GM12878 (cell line): Measurements from ENCODE around the gene WSCD1. TPM values are rescaled to one million over a fixed set of nuclear protein-coding genes. Genes with fewer than 3 reads are reported as not detected.

ENCODE experiments used
- ATAC-seq: fragments of 200-7000 bp; cut with Tn5 transposase; 3 replicates; pipeline ENCODE4 v1.9.1; 2020; ENCODE audit warnings: mild to moderate bottlenecking, moderate library complexity
- BruUV-seq: library from RNA; stranded (reverse); fragments of 400-500 nt; replicated peaks from 2 replicates; lab custom pipeline; 2021; lab: Mats Ljungman, UMichigan
- CTCF ChIA-PET: fragments of 300-600 bp; sonication (Branson Sonifier 250); formaldehyde crosslinking; extraction: SDS; loops from one replicate; lab custom pipeline; 2021; ENCODE audit warnings: inconsistent platforms; lab: Yijun Ruan, JAX
- POLR2A ChIA-PET: fragments of 350-600 bp; formaldehyde crosslinking; extraction: SDS; loops from one replicate; lab custom pipeline; 2021; ENCODE audit warnings: inconsistent platforms; lab: Charles Lee
- RAD21 ChIA-PET: fragments of 300-600 bp; sonication (Branson Sonifier 250); formaldehyde crosslinking; loops from one replicate; lab custom pipeline; 2023; ENCODE audit warnings: antibody characterized with exemption; ENCODE audit not compliant: unreplicated experiment; lab: Charles Lee
- SMC1A ChIA-PET: fragments of 300-600 bp; sonication (Branson Sonifier 250); formaldehyde crosslinking; loops from one replicate; lab custom pipeline; 2023; ENCODE audit not compliant: unreplicated experiment, uncharacterized antibody; lab: Charles Lee
- DNase-seq: peaks from one replicate; pipeline ENCODE4 v3.0.0-alpha.2; 2011; ENCODE audit warnings: low read depth, low spot score
- FAIRE-seq: peaks from 3 replicates; lab custom pipeline; 2011; peaks lifted over from hg19 to GRCh38; lab: Jason Lieb, UNC
- H2AFZ ChIP-seq: 2 replicates; pipeline ENCODE4 v1.6.0; 2011; ENCODE audit warnings: low read depth, low read length, control low read depth; ENCODE audit not compliant: control insufficient read depth
- H3K27ac ChIP-seq: 2 replicates; pipeline ENCODE4 v1.5.1; 2011; ENCODE audit warnings: control low read depth; ENCODE audit not compliant: control insufficient read depth, insufficient read depth
- H3K27me3 ChIP-seq, 2 experiments: replicated peaks in 1 of 2; 2 replicates each; pipeline versions ENCODE4 v1.6.0 to v1.6.1; 2011; ENCODE audit warnings: low read length in 1 of 2; ENCODE audit not compliant: control insufficient read depth in 2 of 2, insufficient read depth in 2 of 2
- H3K36me3 ChIP-seq, 2 experiments: 2 replicates each; pipeline ENCODE4 v1.5.1; 2011; ENCODE audit warnings: low read length in 1 of 2; ENCODE audit not compliant: control insufficient read depth in 2 of 2, insufficient read depth in 2 of 2
- H3K4me1 ChIP-seq: 2 replicates; pipeline ENCODE4 v1.6.1; 2011; ENCODE audit warnings: mild to moderate bottlenecking, low read length, moderate library complexity, mixed read lengths; ENCODE audit not compliant: control insufficient read depth, insufficient read depth
- H3K4me2 ChIP-seq: 2 replicates; pipeline ENCODE4 v1.6.0; 2011; ENCODE audit warnings: control low read depth; ENCODE audit not compliant: control insufficient read depth, insufficient read depth
- H3K4me3 ChIP-seq: fragments of 200-600 bp; sonication (generic); 2 replicates; pipeline ENCODE4 v1.5.1; 2016
- H3K79me2 ChIP-seq: 2 replicates; pipeline ENCODE4 v1.6.0; 2011; ENCODE audit warnings: low read length; ENCODE audit not compliant: control insufficient read depth, insufficient read depth
- H3K9ac ChIP-seq: 2 replicates; pipeline ENCODE4 v1.8.0; 2011; ENCODE audit warnings: low read length, control low read depth, mixed read lengths; ENCODE audit not compliant: control insufficient read depth, insufficient read depth
- H3K9me3 ChIP-seq: replicated peaks from 3 replicates; pipeline ENCODE4 v1.5.1; 2011; ENCODE audit warnings: mild to moderate bottlenecking, low read length; ENCODE audit not compliant: control insufficient read depth, insufficient read depth
- H4K20me1 ChIP-seq: 2 replicates; pipeline ENCODE4 v1.6.0; 2011; ENCODE audit not compliant: control insufficient read depth, insufficient read depth
- BRCA1 ChIP-seq: IDR thresholded peaks from 2 replicates; pipeline ENCODE4 v1.6.1; 2011; ENCODE audit warnings: low read depth, low read length, improper control_type of control experiment
- EGR1 ChIP-seq, 2 experiments: IDR thresholded peaks; 1 replicate in 1 of 2; 2 replicates in 1 of 2; pipeline ENCODE4 v1.6.1; 2011 to 2012; ENCODE audit warnings: low read depth in 2 of 2, low read length in 2 of 2, borderline replicate concordance in 1 of 2, mild to moderate bottlenecking in 1 of 2, moderate library complexity in 1 of 2
- GATAD2B ChIP-seq: fragments of 450-650 bp; conservative IDR thresholded peaks from 2 replicates; pipeline ENCODE4 v1.6.1; 2017; ENCODE audit warnings: low read depth, mild to moderate bottlenecking, moderate library complexity
- IRF4 ChIP-seq: IDR thresholded peaks from 2 replicates; pipeline ENCODE4 v1.6.1; 2011; ENCODE audit warnings: low read depth, low read length
- JUNB ChIP-seq: IDR thresholded peaks from 2 replicates; pipeline ENCODE4 v1.6.1; 2016; ENCODE audit warnings: antibody characterized with exemption, mild to moderate bottlenecking
- MEF2B ChIP-seq: fragments of 450-650 bp; IDR thresholded peaks from 2 replicates; pipeline ENCODE4 v1.6.1; 2018; ENCODE audit warnings: mild to moderate bottlenecking, moderate library complexity; ENCODE audit not compliant: partially characterized antibody, poor library complexity, severe bottlenecking
- MYC ChIP-seq: IDR thresholded peaks from 2 replicates; pipeline ENCODE4 v1.6.1; 2011; ENCODE audit warnings: mild to moderate bottlenecking, low read length, moderate library complexity, inconsistent platforms; ENCODE audit not compliant: insufficient read depth, insufficient replicate concordance, insufficient read length, severe bottlenecking
- NR2F1 ChIP-seq: fragments of 450-650 bp; conservative IDR thresholded peaks from 2 replicates; pipeline ENCODE4 v1.6.1; 2017; ENCODE audit warnings: mild to moderate bottlenecking
- SMARCA5 ChIP-seq: fragments of 450-650 bp; IDR thresholded peaks from 2 replicates; pipeline ENCODE4 v1.6.1; 2017; ENCODE audit warnings: mild to moderate bottlenecking
- ZSCAN29 ChIP-seq: fragments of 450-650 bp; IDR thresholded peaks from 2 replicates; pipeline ENCODE4 v1.6.1; 2017; ENCODE audit warnings: mild to moderate bottlenecking, moderate library complexity
- WGBS: methylation state at CpG from one replicate; pipeline ENCODE4 v1.1.6; 2016; ENCODE audit warnings: low lambda C conversion rate; ENCODE audit not compliant: insufficient replicate concordance, insufficient coverage; ENCODE audit errors: missing lambda C conversion rate; 5-methylcytosine and 5-hydroxymethylcytosine counted together
- in situ Hi-C: fragments of 300-500 bp; cut with MboI; formaldehyde crosslinking; loops from 9 replicates; pipeline ENCODE4 v1.14.3; 2018; ENCODE audit warnings: mixed read lengths
- intact Hi-C: fragments of 100-400 bp; cut with micrococcal nuclease; formaldehyde crosslinking; loops from one replicate; pipeline ENCODE4 v1.14.2; 2022; ENCODE audit not compliant: unreplicated experiment
- polyA plus RNA-seq, 11 experiments: library from polyadenylated mRNA; depleted of rRNA in 4 of 11; unstranded in 6 of 11; stranded (reverse) in 5 of 11; fragments of >200 nt; fragmentation: Nextera tagmentation in 4 of 11; fragmentation: Illumina TruSeq in 1 of 11; extraction: Ambion mirVana in 4 of 11; extraction: Trizol in 1 of 11; gene quantifications; 1 replicate in 1 of 11; 2 replicates in 10 of 11; pipeline versions ENCODE4 v1.2.1 to v1.2.3, GENCODE V29; 2011 to 2016; ENCODE audit warnings: inconsistent platforms in 2 of 11, missing spikeins in 2 of 11, low read depth in 1 of 11
- total RNA-seq, 4 experiments: library from RNA; depleted of rRNA in 3 of 4; stranded (reverse); fragments of >200 nt in 3 of 4; fragmentation: Illumina TruSeq in 1 of 4; extraction: Trizol in 1 of 4; gene quantifications; 2 replicates each; pipeline versions ENCODE4 v1.2.1 to v1.2.3, GENCODE V29; 2013 to 2021
- TF ChIP-seq, protein P1 (sequence below): fragments of 150-350 bp; IDR thresholded peaks from 2 replicates; pipeline ENCODE4 v1.6.1; 2014; ENCODE audit warnings: mild to moderate bottlenecking, low read depth, low read length
- TF ChIP-seq, protein P2 (sequence below): fragments of 450-650 bp; conservative IDR thresholded peaks from 2 replicates; pipeline ENCODE4 v1.6.1; 2017; ENCODE audit warnings: mild to moderate bottlenecking, moderate library complexity
- TF ChIP-seq, protein P3 (sequence below): fragments of 450-650 bp; IDR thresholded peaks from 2 replicates; pipeline ENCODE4 v1.6.1; 2018; ENCODE audit warnings: mild to moderate bottlenecking, low read depth, moderate library complexity; ENCODE audit not compliant: partially characterized antibody
- TF ChIP-seq, protein P4 (sequence below): fragments of 450-650 bp; IDR thresholded peaks from 2 replicates; pipeline ENCODE4 v1.6.1; 2017; ENCODE audit warnings: mild to moderate bottlenecking, moderate library complexity

Gene WSCD1
- total and polyA plus RNA-seq, 10 of the 15 experiments (the other 5 are each of a cell fraction or from before 2014, with no cell fraction given), result 0.01 to 0.16 TPM; not detected in 8

DNA sequence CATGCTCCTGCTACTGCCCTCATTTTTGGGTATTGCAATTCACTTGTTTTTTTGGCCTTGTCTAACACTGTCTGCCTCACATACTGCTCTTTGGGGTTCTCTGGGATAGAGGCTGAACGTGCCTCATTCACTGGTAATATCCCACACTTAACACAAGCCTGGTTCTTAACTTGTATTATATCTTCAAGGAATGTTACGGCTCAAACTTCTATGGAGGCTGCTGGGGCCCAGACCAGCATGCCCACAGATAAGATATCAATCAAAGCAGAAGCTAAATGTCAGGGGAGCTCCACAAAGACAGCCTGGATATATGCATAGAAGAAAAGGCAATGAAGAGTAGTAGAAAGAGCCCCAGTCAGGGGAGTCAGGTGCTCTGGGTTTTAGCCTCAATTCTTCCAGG lies 103.5 kb downstream of the WSCD1 start:
- no peak for FAIRE-seq
- no peaks in the 10 kb centered on the region for H4K20me1 ChIP-seq
- ChIA-PET CTCF (no interaction called here), POLR2A (no interaction called here), SMC1A (no interaction called here), RAD21 (no interaction called here)
- no peaks in the 10 kb centered on the region for H3K36me3 ChIP-seq
- H2AFZ ChIP-seq, result no peak overlapping the region
- no peaks in the 10 kb centered on the region for H3K4me1 ChIP-seq
- no TSS peak for BruUV-seq
- no peak overlapping the region for H3K27ac ChIP-seq
- H3K79me2 ChIP-seq, result no peaks in the 10 kb centered on the region
- in situ Hi-C loops (no loop called here), intact Hi-C loops (no loop called here)
- H3K9me3 ChIP-seq, result no peaks in the 10 kb centered on the region; the same call in 2 of the 3 replicates
- no peak overlapping the region for H3K4me3 ChIP-seq
- no peak for DNase-seq
- no peak overlapping the region for H3K9ac ChIP-seq
- no peak for ATAC-seq
- peaks cover 0 to 2% of the 10 kb centered on the region in 2 experiments; a peak in 2 of 4 replicates for H3K27me3 ChIP-seq
- WGBS, result 0% methylated on average over 2 of the region's 2 CpGs
- no peak overlapping the region for H3K4me2 ChIP-seq
- no peak for TF ChIP-seq JUNB
- TF ChIP-seq, protein P1, sequence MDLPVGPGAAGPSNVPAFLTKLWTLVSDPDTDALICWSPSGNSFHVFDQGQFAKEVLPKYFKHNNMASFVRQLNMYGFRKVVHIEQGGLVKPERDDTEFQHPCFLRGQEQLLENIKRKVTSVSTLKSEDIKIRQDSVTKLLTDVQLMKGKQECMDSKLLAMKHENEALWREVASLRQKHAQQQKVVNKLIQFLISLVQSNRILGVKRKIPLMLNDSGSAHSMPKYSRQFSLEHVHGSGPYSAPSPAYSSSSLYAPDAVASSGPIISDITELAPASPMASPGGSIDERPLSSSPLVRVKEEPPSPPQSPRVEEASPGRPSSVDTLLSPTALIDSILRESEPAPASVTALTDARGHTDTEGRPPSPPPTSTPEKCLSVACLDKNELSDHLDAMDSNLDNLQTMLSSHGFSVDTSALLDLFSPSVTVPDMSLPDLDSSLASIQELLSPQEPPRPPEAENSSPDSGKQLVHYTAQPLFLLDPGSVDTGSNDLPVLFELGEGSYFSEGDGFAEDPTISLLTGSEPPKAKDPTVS, result no peak
- TF ChIP-seq, protein P2, sequence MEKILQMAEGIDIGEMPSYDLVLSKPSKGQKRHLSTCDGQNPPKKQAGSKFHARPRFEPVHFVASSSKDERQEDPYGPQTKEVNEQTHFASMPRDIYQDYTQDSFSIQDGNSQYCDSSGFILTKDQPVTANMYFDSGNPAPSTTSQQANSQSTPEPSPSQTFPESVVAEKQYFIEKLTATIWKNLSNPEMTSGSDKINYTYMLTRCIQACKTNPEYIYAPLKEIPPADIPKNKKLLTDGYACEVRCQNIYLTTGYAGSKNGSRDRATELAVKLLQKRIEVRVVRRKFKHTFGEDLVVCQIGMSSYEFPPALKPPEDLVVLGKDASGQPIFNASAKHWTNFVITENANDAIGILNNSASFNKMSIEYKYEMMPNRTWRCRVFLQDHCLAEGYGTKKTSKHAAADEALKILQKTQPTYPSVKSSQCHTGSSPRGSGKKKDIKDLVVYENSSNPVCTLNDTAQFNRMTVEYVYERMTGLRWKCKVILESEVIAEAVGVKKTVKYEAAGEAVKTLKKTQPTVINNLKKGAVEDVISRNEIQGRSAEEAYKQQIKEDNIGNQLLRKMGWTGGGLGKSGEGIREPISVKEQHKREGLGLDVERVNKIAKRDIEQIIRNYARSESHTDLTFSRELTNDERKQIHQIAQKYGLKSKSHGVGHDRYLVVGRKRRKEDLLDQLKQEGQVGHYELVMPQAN, result no peak
- no peak for TF ChIP-seq BRCA1
- no peak for TF ChIP-seq EGR1 (IDR thresholded peaks at IDR 0.05; ENCODE audit: borderline replicate concordance in 1 of 2, low read depth in 2 of 2, low read length in 2 of 2)
- TF ChIP-seq, protein P3, sequence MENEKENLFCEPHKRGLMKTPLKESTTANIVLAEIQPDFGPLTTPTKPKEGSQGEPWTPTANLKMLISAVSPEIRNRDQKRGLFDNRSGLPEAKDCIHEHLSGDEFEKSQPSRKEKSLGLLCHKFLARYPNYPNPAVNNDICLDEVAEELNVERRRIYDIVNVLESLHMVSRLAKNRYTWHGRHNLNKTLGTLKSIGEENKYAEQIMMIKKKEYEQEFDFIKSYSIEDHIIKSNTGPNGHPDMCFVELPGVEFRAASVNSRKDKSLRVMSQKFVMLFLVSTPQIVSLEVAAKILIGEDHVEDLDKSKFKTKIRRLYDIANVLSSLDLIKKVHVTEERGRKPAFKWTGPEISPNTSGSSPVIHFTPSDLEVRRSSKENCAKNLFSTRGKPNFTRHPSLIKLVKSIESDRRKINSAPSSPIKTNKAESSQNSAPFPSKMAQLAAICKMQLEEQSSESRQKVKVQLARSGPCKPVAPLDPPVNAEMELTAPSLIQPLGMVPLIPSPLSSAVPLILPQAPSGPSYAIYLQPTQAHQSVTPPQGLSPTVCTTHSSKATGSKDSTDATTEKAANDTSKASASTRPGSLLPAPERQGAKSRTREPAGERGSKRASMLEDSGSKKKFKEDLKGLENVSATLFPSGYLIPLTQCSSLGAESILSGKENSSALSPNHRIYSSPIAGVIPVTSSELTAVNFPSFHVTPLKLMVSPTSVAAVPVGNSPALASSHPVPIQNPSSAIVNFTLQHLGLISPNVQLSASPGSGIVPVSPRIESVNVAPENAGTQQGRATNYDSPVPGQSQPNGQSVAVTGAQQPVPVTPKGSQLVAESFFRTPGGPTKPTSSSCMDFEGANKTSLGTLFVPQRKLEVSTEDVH, result no peak
- TF ChIP-seq NR2F1, result no peak
- TF ChIP-seq ZSCAN29, result no peak
- no peak for TF ChIP-seq GATAD2B
- no peak for TF ChIP-seq SMARCA5
- TF ChIP-seq IRF4, result no peak
- TF ChIP-seq, protein P4, sequence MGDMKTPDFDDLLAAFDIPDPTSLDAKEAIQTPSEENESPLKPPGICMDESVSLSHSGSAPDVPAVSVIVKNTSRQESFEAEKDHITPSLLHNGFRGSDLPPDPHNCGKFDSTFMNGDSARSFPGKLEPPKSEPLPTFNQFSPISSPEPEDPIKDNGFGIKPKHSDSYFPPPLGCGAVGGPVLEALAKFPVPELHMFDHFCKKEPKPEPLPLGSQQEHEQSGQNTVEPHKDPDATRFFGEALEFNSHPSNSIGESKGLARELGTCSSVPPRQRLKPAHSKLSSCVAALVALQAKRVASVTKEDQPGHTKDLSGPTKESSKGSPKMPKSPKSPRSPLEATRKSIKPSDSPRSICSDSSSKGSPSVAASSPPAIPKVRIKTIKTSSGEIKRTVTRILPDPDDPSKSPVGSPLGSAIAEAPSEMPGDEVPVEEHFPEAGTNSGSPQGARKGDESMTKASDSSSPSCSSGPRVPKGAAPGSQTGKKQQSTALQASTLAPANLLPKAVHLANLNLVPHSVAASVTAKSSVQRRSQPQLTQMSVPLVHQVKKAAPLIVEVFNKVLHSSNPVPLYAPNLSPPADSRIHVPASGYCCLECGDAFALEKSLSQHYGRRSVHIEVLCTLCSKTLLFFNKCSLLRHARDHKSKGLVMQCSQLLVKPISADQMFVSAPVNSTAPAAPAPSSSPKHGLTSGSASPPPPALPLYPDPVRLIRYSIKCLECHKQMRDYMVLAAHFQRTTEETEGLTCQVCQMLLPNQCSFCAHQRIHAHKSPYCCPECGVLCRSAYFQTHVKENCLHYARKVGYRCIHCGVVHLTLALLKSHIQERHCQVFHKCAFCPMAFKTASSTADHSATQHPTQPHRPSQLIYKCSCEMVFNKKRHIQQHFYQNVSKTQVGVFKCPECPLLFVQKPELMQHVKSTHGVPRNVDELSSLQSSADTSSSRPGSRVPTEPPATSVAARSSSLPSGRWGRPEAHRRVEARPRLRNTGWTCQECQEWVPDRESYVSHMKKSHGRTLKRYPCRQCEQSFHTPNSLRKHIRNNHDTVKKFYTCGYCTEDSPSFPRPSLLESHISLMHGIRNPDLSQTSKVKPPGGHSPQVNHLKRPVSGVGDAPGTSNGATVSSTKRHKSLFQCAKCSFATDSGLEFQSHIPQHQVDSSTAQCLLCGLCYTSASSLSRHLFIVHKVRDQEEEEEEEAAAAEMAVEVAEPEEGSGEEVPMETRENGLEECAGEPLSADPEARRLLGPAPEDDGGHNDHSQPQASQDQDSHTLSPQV, result no peak
- TF ChIP-seq MYC, result no peak
- no peak for TF ChIP-seq MEF2B
